Sigmoid colon (tissue), 4 donors: ENCODE data around the gene APBB2.

Source experiments
- EP300 ChIP-seq, 4 donors: sonication (generic); formaldehyde crosslinking; IDR thresholded peaks; one replicate each; pipeline ENCODE4 v1.6.1; 2017; ENCODE audit warnings: antibody characterized with exemption in 4 of 4
- POLR2AphosphoS5 ChIP-seq, 4 donors: sonication (generic); formaldehyde crosslinking; IDR thresholded peaks; one replicate each; pipeline ENCODE4 v1.6.1; 2017; ENCODE audit warnings: antibody characterized with exemption in 4 of 4
- TF ChIP-seq, protein P1 (sequence below), 4 experiments: fragments of 450-650 bp in 3 of 4; fragments of 200-600 bp in 1 of 4; IDR thresholded peaks; one replicate each; pipeline ENCODE4 v1.5.1; 2016 to 2019; ENCODE audit warnings: antibody characterized with exemption in 4 of 4, mild to moderate bottlenecking in 3 of 4, moderate library complexity in 2 of 4

DNA sequence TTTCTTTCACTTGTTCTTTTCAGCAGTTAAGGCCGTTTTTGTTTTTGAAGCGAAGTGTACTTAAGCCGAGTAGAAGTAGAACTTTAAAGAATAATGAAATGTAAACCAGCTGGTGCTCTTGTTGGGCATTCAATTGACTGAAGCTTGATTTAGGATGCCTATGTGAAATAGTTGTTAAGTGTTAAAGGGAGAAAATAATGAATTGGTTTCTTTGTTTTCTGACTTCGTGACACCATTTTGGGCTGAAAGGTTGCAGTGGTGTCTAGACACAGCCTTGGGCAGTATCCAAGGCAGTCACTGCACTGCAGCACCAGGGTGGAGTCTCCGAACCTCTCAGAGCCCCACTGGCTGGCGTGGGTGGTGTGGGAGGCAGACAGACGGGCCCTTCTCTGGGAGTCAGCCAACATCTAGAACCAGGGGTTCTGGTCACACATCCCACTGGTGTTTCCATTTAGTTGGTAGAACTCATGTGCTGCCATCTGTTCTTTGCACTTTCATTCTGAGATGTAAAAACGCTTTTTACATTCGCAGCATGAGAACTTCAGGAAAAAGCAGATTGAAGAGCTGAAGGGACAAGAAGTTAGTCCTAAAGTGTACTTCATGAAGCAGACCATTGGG lies 45.9 kb upstream of the APBB2 start:
- TF ChIP-seq, protein P1, sequence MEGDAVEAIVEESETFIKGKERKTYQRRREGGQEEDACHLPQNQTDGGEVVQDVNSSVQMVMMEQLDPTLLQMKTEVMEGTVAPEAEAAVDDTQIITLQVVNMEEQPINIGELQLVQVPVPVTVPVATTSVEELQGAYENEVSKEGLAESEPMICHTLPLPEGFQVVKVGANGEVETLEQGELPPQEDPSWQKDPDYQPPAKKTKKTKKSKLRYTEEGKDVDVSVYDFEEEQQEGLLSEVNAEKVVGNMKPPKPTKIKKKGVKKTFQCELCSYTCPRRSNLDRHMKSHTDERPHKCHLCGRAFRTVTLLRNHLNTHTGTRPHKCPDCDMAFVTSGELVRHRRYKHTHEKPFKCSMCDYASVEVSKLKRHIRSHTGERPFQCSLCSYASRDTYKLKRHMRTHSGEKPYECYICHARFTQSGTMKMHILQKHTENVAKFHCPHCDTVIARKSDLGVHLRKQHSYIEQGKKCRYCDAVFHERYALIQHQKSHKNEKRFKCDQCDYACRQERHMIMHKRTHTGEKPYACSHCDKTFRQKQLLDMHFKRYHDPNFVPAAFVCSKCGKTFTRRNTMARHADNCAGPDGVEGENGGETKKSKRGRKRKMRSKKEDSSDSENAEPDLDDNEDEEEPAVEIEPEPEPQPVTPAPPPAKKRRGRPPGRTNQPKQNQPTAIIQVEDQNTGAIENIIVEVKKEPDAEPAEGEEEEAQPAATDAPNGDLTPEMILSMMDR (IDR thresholded peaks at IDR 0.05): no peak
- TF ChIP-seq EP300 (IDR thresholded peaks at IDR 0.05) (no peak), POLR2AphosphoS5 (IDR thresholded peaks at IDR 0.05) (no peak)
